ENCODE measurements around the gene CERKL.

CERKL gene

GRCh38 chr2:181586569-181587081 is 70.3 kb downstream of the CERKL start:
- H3K27ac ChIP-seq (ENCODE audit: low read depth, low read length), result no peak overlapping the region
- peak overlapping the region; percentile 19 for H3K4me3 ChIP-seq (ENCODE audit: low read length)
- H3K4me2 ChIP-seq (ENCODE audit: low read length), result peak overlapping the region; percentile 48
- no peaks in the 10 kb centered on the region for H3K9me3 ChIP-seq (ENCODE audit: control insufficient read depth, insufficient read depth, low read length)
- H3K36me3 ChIP-seq (ENCODE audit: control insufficient read depth, low read length), result no peaks in the 10 kb centered on the region
- no peaks in the 10 kb centered on the region for H3K9me2 ChIP-seq (replicated peaks; ENCODE audit: control insufficient read depth, low read length)
- H4K20me1 ChIP-seq (ENCODE audit: control insufficient read depth, insufficient read depth, low read depth, low read length), result no peaks in the 10 kb centered on the region
- no peaks in the 10 kb centered on the region for H3K79me2 ChIP-seq (ENCODE audit: control insufficient read depth, low read length)
- no peaks in the 10 kb centered on the region for H3F3A ChIP-seq (ENCODE audit: control insufficient read depth, insufficient read depth)
- peaks cover 15% of the 10 kb centered on the region for H3K4me1 ChIP-seq (ENCODE audit: control insufficient read depth, low read length)
- no peaks in the 10 kb centered on the region for H3K27me3 ChIP-seq (ENCODE audit: control insufficient read depth, low read length)
- no peak for TF ChIP-seq CTCF (IDR thresholded peaks at IDR 0.05; ENCODE audit: low read depth, low read length, poor library complexity, severe bottlenecking)
- no peak for TF ChIP-seq EZH2phosphoT487 (IDR thresholded peaks at IDR 0.05; ENCODE audit: borderline replicate concordance, low read length)

- Histone ChIP-seq H3K4me3 (ENCODE audit: low read length) (peak overlapping the region; percentile 19; the same call in 1 of the 2 replicates), H3K4me1 (ENCODE audit: control insufficient read depth, low read length) (peaks cover 15% of the 10 kb centered on the region), H3K9me3 (ENCODE audit: control insufficient read depth, insufficient read depth, low read length) (no peaks in the 10 kb centered on the region), H4K20me1 (ENCODE audit: control insufficient read depth, insufficient read depth, low read depth, low read length) (no peaks in the 10 kb centered on the region), H3K79me2 (ENCODE audit: control insufficient read depth, low read length) (no peaks in the 10 kb centered on the region), H3K4me2 (ENCODE audit: low read length) (peak overlapping the region; percentile 48; the same call in 1 of the 2 replicates), H3F3A (ENCODE audit: control insufficient read depth, insufficient read depth) (no peaks in the 10 kb centered on the region), H3K36me3 (ENCODE audit: control insufficient read depth, low read length) (no peaks in the 10 kb centered on the region), H3K27ac (ENCODE audit: low read depth, low read length) (no peak overlapping the region), H3K27me3 (ENCODE audit: control insufficient read depth, low read length) (no peaks in the 10 kb centered on the region), H3K9me2 (replicated peaks; ENCODE audit: control insufficient read depth, low read length) (no peaks in the 10 kb centered on the region)
- TF ChIP-seq EZH2phosphoT487 (IDR thresholded peaks at IDR 0.05; ENCODE audit: borderline replicate concordance, low read length), result no peak
- TF ChIP-seq CTCF (IDR thresholded peaks at IDR 0.05; ENCODE audit: low read depth, low read length, poor library complexity, severe bottlenecking), result no peak
Measured at GRCh38 chr2:181585732-181586131, 71.2 kb downstream of the CERKL start.

- no peaks in the 10 kb centered on the region for H3F3A ChIP-seq (ENCODE audit: control insufficient read depth, insufficient read depth)
- H3K27me3 ChIP-seq (ENCODE audit: control insufficient read depth, low read length), result no peaks in the 10 kb centered on the region
- no peak overlapping the region for H3K4me3 ChIP-seq (ENCODE audit: low read length)
- no peaks in the 10 kb centered on the region for H3K79me2 ChIP-seq (ENCODE audit: control insufficient read depth, low read length)
- no peaks in the 10 kb centered on the region for H4K20me1 ChIP-seq (ENCODE audit: control insufficient read depth, insufficient read depth, low read depth, low read length)
- no peaks in the 10 kb centered on the region for H3K9me3 ChIP-seq (ENCODE audit: control insufficient read depth, insufficient read depth, low read length)
- H3K27ac ChIP-seq (ENCODE audit: low read depth, low read length), result no peak overlapping the region
- H3K36me3 ChIP-seq (ENCODE audit: control insufficient read depth, low read length), result no peaks in the 10 kb centered on the region
- H3K9me2 ChIP-seq (replicated peaks; ENCODE audit: control insufficient read depth, low read length), result no peaks in the 10 kb centered on the region
- H3K4me2 ChIP-seq (ENCODE audit: low read length), result no peak overlapping the region
- peaks cover 10% of the 10 kb centered on the region for H3K4me1 ChIP-seq (ENCODE audit: control insufficient read depth, low read length)
- no peak for TF ChIP-seq EZH2phosphoT487 (IDR thresholded peaks at IDR 0.05; ENCODE audit: borderline replicate concordance, low read length)
- TF ChIP-seq CTCF (IDR thresholded peaks at IDR 0.05; ENCODE audit: low read depth, low read length, poor library complexity, severe bottlenecking), result no peak
Measured at GRCh38 chr2:181581534-181581933, 75.4 kb downstream of the CERKL start.
